Parathyroid adenoma (tissue), 2 donors: ENCODE data around the gene MRPL9.

Experiments used
- H2AFZ ChIP-seq: fragments of 300-600 bp; sonication (generic); one replicate; pipeline ENCODE4 v1.7.0; 2017; ENCODE audit warnings: antibody characterized with exemption, mild to moderate bottlenecking
- H3K27ac ChIP-seq: fragments of 300-600 bp; sonication (generic); one replicate; pipeline ENCODE4 v1.7.0; 2017
- H3K27me3 ChIP-seq: fragments of 300-600 bp; sonication (generic); one replicate; pipeline ENCODE4 v1.7.0; 2017; ENCODE audit warnings: low read length; ENCODE audit not compliant: control insufficient read depth, insufficient read depth
- H3K36me3 ChIP-seq: fragments of 300-600 bp; sonication (generic); one replicate; pipeline ENCODE4 v1.7.0; 2017; ENCODE audit warnings: low read length; ENCODE audit not compliant: control insufficient read depth, insufficient read depth
- H3K4me1 ChIP-seq: fragments of 300-600 bp; sonication (generic); one replicate; pipeline ENCODE4 v1.7.0; 2017; ENCODE audit warnings: control low read depth
- H3K4me2 ChIP-seq: fragments of 300-600 bp; sonication (generic); one replicate; pipeline ENCODE4 v1.7.0; 2017; ENCODE audit warnings: low read length
- H3K4me3 ChIP-seq: fragments of 300-600 bp; sonication (generic); one replicate; pipeline ENCODE4 v1.7.0; 2017; ENCODE audit warnings: low read depth, low read length
- H3K79me2 ChIP-seq: fragments of 300-600 bp; sonication (generic); one replicate; pipeline ENCODE4 v1.7.0; 2017; ENCODE audit warnings: control low read depth
- H3K9ac ChIP-seq: fragments of 300-600 bp; sonication (generic); one replicate; pipeline ENCODE4 v1.7.0; 2017; ENCODE audit warnings: mild to moderate bottlenecking
- H3K9me3 ChIP-seq: fragments of 300-600 bp; sonication (generic); one replicate; pipeline ENCODE4 v1.7.0; 2017; ENCODE audit warnings: low read length; ENCODE audit not compliant: control insufficient read depth
- TF ChIP-seq, protein P1 (sequence below): fragments of 300-600 bp; sonication (generic); IDR thresholded peaks from one replicate; pipeline ENCODE4 v1.7.0; 2017; ENCODE audit warnings: antibody characterized with exemption, mild to moderate bottlenecking
- donor health status: primary hyperparathyroidism.

The MRPL9 gene

DNA sequence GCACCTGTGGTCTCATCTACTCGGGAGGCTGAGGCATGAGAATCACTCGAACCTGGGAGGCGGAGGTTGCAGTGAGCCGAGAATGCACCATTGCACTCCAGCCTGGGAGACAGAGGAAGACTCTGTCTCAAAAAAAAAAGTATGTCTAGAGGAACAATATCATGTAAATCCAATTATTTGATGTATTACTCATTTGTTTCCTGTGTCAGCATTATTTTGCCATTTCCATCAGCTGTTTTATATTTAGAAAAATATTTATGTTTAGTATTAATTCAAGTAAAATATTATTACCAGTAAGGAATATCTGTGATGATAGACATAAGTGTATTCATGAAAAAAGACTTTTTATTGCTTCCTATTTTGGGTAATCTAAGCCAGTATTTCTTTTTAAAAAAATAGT is 14.0 kb upstream of the MRPL9 start:
- TF ChIP-seq, protein P1, sequence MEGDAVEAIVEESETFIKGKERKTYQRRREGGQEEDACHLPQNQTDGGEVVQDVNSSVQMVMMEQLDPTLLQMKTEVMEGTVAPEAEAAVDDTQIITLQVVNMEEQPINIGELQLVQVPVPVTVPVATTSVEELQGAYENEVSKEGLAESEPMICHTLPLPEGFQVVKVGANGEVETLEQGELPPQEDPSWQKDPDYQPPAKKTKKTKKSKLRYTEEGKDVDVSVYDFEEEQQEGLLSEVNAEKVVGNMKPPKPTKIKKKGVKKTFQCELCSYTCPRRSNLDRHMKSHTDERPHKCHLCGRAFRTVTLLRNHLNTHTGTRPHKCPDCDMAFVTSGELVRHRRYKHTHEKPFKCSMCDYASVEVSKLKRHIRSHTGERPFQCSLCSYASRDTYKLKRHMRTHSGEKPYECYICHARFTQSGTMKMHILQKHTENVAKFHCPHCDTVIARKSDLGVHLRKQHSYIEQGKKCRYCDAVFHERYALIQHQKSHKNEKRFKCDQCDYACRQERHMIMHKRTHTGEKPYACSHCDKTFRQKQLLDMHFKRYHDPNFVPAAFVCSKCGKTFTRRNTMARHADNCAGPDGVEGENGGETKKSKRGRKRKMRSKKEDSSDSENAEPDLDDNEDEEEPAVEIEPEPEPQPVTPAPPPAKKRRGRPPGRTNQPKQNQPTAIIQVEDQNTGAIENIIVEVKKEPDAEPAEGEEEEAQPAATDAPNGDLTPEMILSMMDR = no peak
- Histone ChIP-seq H3K4me3 (no peak overlapping the region), H2AFZ (no peak overlapping the region), H3K9me3 (no peaks in the 10 kb centered on the region), H3K27ac (peak overlapping the region; percentile 95), H3K79me2 (no peaks in the 10 kb centered on the region), H3K4me2 (no peak overlapping the region), H3K9ac (no peak overlapping the region), H3K27me3 (no peaks in the 10 kb centered on the region), H3K4me1 (peaks cover 34% of the 10 kb centered on the region), H3K36me3 (no peaks in the 10 kb centered on the region)

GRCh38 chr1:151776665-151777062 is 13.4 kb upstream of the MRPL9 start:
- Histone ChIP-seq H3K4me1 (peaks cover 28% of the 10 kb centered on the region), H3K27me3 (no peaks in the 10 kb centered on the region), H3K79me2 (no peaks in the 10 kb centered on the region), H3K9ac (no peak overlapping the region), H3K4me3 (no peak overlapping the region), H3K4me2 (peak overlapping the region; percentile 62), H2AFZ (no peak overlapping the region), H3K9me3 (no peaks in the 10 kb centered on the region), H3K36me3 (no peaks in the 10 kb centered on the region), H3K27ac (peak overlapping the region; percentile 95)
- TF ChIP-seq, protein P1 = no peak

GRCh38 chr1:151775894-151776664 is 12.8 kb upstream of the MRPL9 start:
- H3K36me3 ChIP-seq = no peaks in the 10 kb centered on the region
- H3K27me3 ChIP-seq = no peaks in the 10 kb centered on the region
- TF ChIP-seq, protein P1 = no peak
- no peaks in the 10 kb centered on the region for H3K79me2 ChIP-seq
- H3K9ac ChIP-seq = no peak overlapping the region
- H3K9me3 ChIP-seq = no peaks in the 10 kb centered on the region
- peak overlapping the region; percentile 62 for H3K4me2 ChIP-seq
- no peak overlapping the region for H3K4me3 ChIP-seq
- H3K4me1 ChIP-seq = peaks cover 31% of the 10 kb centered on the region
- no peak overlapping the region for H2AFZ ChIP-seq
- peak overlapping the region; percentile 95 for H3K27ac ChIP-seq

DNA sequence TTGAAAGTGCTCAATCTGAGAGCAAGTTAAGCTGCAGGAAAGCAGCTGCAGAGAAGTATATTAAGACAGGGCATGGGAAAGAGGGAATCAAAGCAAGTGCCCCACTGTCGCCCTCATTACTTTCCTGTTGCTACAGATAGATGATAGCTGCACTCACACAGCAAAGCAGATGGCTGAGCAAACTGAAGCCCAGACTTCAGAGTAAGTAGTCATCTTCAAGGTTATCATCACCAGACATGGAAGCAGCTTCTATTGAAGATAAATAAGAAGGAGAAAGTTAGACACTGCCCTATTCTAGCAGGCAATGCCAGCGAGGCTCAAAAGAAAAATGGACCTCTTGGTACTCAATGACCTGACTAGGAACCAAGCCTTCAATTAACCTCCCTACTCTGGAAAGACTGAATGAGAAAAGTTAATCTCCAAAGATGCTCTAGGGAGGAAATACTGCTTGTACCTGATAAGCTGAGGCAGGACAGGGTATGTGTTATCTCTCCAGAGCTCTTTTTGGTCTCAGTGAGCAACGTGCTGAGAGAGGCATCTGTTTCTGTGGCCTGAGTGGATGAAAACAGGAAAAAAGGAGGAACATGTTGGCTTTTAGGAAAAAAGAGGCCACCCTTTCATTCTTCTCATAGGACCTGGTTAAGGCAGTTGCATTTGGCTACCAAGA is 11.1 kb upstream of the MRPL9 start:
- no peak overlapping the region for H3K4me2 ChIP-seq
- no peaks in the 10 kb centered on the region for H3K79me2 ChIP-seq
- no peaks in the 10 kb centered on the region for H3K9me3 ChIP-seq
- H3K36me3 ChIP-seq = no peaks in the 10 kb centered on the region
- no peak overlapping the region for H2AFZ ChIP-seq
- no peak overlapping the region for H3K4me3 ChIP-seq
- no peaks in the 10 kb centered on the region for H3K27me3 ChIP-seq
- no peak overlapping the region for H3K9ac ChIP-seq
- H3K4me1 ChIP-seq = peaks cover 29% of the 10 kb centered on the region
- H3K27ac ChIP-seq = peak overlapping the region; percentile 95
- TF ChIP-seq, protein P1 = no peak
